Measurements from ENCODE around the gene PTPN4. TPM values are rescaled to one million over a fixed set of nuclear protein-coding genes. Genes with fewer than 3 reads are reported as not detected.

PTPN4 gene
- total RNA-seq, 1 donor from 2014 or later = 21.4 TPM

DNA sequence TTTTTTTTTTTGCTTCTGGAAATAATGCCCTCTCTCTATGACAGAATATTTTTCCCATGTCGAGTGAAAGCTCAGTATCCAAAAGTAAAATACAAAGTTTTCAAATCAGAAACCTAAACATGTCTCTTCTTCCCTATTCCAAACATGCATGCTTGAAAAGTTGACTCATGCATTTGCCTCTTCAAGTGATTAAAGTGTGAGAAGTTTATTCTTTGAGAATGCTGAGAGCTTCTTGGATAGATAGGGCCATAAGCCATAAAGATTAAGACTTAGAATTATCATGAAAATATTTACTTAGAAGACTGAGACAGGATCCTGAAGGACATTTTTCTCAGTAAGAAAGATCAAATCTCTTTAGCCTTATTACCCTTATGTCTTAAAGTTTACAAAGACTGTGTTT lies 154.5 kb downstream of the PTPN4 start:
- Mint-ChIP-seq H3K4me3 (ENCODE audit: unreplicated experiment) (no peak overlapping the region), H3K27ac (ENCODE audit: unreplicated experiment) (no peak overlapping the region), H3K27me3 (ENCODE audit: unreplicated experiment) (no peaks in the 10 kb centered on the region), H3K4me1 (ENCODE audit: unreplicated experiment) (no peaks in the 10 kb centered on the region), H3K9me3 (ENCODE audit: unreplicated experiment) (peaks cover 18% of the 10 kb centered on the region), H3K36me3 (ENCODE audit: unreplicated experiment) (peaks cover 15% of the 10 kb centered on the region)
- no peak for DNase-seq (ENCODE audit: extremely low spot score, unreplicated experiment)
- TF ChIP-seq, protein P1, sequence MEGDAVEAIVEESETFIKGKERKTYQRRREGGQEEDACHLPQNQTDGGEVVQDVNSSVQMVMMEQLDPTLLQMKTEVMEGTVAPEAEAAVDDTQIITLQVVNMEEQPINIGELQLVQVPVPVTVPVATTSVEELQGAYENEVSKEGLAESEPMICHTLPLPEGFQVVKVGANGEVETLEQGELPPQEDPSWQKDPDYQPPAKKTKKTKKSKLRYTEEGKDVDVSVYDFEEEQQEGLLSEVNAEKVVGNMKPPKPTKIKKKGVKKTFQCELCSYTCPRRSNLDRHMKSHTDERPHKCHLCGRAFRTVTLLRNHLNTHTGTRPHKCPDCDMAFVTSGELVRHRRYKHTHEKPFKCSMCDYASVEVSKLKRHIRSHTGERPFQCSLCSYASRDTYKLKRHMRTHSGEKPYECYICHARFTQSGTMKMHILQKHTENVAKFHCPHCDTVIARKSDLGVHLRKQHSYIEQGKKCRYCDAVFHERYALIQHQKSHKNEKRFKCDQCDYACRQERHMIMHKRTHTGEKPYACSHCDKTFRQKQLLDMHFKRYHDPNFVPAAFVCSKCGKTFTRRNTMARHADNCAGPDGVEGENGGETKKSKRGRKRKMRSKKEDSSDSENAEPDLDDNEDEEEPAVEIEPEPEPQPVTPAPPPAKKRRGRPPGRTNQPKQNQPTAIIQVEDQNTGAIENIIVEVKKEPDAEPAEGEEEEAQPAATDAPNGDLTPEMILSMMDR (IDR thresholded peaks at IDR 0.05) = no peak

GRCh38 chr2:119921825-119922224 lies 162.1 kb downstream of the PTPN4 start:
- H3K27me3 Mint-ChIP-seq (ENCODE audit: unreplicated experiment) = no peaks in the 10 kb centered on the region
- no peaks in the 10 kb centered on the region for H3K4me1 Mint-ChIP-seq (ENCODE audit: unreplicated experiment)
- H3K36me3 Mint-ChIP-seq (ENCODE audit: unreplicated experiment) = no peaks in the 10 kb centered on the region
- no peak for DNase-seq (ENCODE audit: extremely low spot score, unreplicated experiment)
- H3K9me3 Mint-ChIP-seq (ENCODE audit: unreplicated experiment) = no peaks in the 10 kb centered on the region
- no peak overlapping the region for H3K27ac Mint-ChIP-seq (ENCODE audit: unreplicated experiment)
- H3K4me3 Mint-ChIP-seq (ENCODE audit: unreplicated experiment) = no peak overlapping the region
- TF ChIP-seq, protein P1 (IDR thresholded peaks at IDR 0.05) = no peak

DNA sequence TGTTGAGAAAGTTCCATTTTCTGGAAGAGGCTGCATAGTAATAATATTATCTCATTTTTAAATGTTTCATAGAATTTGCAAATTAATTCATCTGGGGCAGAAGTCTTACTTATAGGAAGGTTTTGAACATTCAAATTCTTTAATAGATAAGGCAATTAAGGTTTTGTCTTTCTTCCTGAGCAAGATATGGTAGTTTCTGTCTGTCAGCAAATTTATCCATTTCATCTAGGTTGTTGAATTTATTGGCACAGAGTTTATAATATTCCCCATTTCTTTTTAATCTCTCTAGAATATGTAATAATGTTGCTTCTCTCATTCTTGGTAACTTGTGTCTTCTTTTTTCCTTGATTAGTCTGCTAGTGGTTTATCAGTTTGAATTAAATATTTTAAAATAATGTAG lies 163.0 kb downstream of the PTPN4 start:
- H3K9me3 Mint-ChIP-seq (ENCODE audit: unreplicated experiment) = no peaks in the 10 kb centered on the region
- no peaks in the 10 kb centered on the region for H3K27me3 Mint-ChIP-seq (ENCODE audit: unreplicated experiment)
- H3K4me1 Mint-ChIP-seq (ENCODE audit: unreplicated experiment) = no peaks in the 10 kb centered on the region
- no peak overlapping the region for H3K27ac Mint-ChIP-seq (ENCODE audit: unreplicated experiment)
- TF ChIP-seq, protein P1 (IDR thresholded peaks at IDR 0.05) = no peak
- DNase-seq (ENCODE audit: extremely low spot score, unreplicated experiment) = no peak
- H3K4me3 Mint-ChIP-seq (ENCODE audit: unreplicated experiment) = no peak overlapping the region
- no peaks in the 10 kb centered on the region for H3K36me3 Mint-ChIP-seq (ENCODE audit: unreplicated experiment)

DNA sequence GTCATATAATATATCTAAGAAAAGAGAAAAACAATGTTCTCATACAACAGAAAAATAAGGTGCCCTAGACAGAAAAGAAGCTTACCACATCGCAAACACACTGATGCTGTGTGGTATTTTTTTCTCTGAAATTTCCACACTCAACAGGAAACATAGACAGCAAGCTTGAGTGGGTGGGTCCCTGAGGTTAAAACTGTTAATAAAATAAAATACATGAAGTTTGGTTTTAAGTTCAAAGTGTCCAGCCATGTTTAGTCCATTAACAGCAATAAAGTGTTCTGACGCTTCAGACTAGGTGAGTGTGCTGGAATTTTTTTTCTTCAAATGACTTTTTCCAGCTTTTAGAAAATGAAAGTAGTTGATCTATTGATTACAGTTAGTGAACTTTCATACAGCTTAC lies 169.8 kb downstream of the PTPN4 start:
- peaks cover 3% of the 10 kb centered on the region for H3K36me3 Mint-ChIP-seq (ENCODE audit: unreplicated experiment)
- DNase-seq (ENCODE audit: extremely low spot score, unreplicated experiment) = no peak
- TF ChIP-seq, protein P1 (IDR thresholded peaks at IDR 0.05) = no peak
- no peak overlapping the region for H3K4me3 Mint-ChIP-seq (ENCODE audit: unreplicated experiment)
- H3K4me1 Mint-ChIP-seq (ENCODE audit: unreplicated experiment) = no peaks in the 10 kb centered on the region
- H3K27ac Mint-ChIP-seq (ENCODE audit: unreplicated experiment) = no peak overlapping the region
- no peaks in the 10 kb centered on the region for H3K27me3 Mint-ChIP-seq (ENCODE audit: unreplicated experiment)
- no peaks in the 10 kb centered on the region for H3K9me3 Mint-ChIP-seq (ENCODE audit: unreplicated experiment)

DNA sequence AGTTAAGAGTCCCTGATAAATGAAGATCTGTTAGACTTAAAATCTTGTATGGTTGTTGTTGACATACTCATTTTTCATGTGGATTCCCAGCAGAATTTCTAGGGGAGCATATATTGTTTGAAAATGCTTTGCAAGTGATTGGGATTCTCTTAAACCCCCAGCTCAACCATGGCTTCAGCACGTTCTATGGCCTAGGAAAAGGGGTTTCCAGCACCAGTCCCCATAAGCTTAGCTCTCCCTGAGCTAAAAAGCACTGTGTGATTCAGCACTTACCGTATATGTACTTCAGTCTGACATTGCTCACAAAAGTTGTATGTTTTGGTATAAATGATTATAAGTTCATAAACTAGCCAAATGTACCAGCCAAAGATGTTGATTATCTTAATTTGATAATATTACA lies 173.1 kb downstream of the PTPN4 start:
- H3K9me3 Mint-ChIP-seq (ENCODE audit: unreplicated experiment) = no peaks in the 10 kb centered on the region
- H3K27me3 Mint-ChIP-seq (ENCODE audit: unreplicated experiment) = no peaks in the 10 kb centered on the region
- no peak overlapping the region for H3K27ac Mint-ChIP-seq (ENCODE audit: unreplicated experiment)
- no peak for DNase-seq (ENCODE audit: extremely low spot score, unreplicated experiment)
- H3K4me1 Mint-ChIP-seq (ENCODE audit: unreplicated experiment) = no peaks in the 10 kb centered on the region
- H3K4me3 Mint-ChIP-seq (ENCODE audit: unreplicated experiment) = no peak overlapping the region
- peaks cover 17% of the 10 kb centered on the region for H3K36me3 Mint-ChIP-seq (ENCODE audit: unreplicated experiment)
- TF ChIP-seq, protein P1 (IDR thresholded peaks at IDR 0.05) = no peak
